GM12873 (cell line): Measurements from ENCODE around the gene ITGA11.

Experiments
- TF ChIP-seq, protein P1 (sequence below): IDR thresholded peaks from 2 replicates; pipeline ENCODE4 v1.5.1; 2012; ENCODE audit warnings: low read depth, mild to moderate bottlenecking, moderate library complexity, low read length, control low read depth; ENCODE audit not compliant: insufficient read depth; ENCODE audit errors: missing control alignments

ITGA11 gene

DNA sequence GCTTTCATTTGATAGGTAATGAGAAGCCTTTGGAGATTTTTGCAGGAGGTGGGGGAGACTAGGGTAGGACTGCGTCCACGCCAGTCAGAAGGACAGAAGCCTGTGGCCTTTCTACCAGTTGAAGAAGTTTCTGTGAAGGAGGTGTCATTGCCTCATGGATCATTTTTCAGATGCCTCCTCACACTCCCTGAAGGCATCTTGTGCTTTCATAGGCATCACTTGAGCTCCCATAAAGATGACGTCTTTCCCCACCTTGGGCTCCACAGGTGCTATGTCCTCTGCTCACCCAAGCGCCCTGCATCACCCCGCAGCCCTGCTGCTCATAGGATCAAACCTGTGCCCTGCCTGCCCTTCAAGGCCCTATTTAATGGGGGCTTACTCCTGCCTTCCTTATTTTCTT is 7.5 kb upstream of the ITGA11 start:
- TF ChIP-seq, protein P1, sequence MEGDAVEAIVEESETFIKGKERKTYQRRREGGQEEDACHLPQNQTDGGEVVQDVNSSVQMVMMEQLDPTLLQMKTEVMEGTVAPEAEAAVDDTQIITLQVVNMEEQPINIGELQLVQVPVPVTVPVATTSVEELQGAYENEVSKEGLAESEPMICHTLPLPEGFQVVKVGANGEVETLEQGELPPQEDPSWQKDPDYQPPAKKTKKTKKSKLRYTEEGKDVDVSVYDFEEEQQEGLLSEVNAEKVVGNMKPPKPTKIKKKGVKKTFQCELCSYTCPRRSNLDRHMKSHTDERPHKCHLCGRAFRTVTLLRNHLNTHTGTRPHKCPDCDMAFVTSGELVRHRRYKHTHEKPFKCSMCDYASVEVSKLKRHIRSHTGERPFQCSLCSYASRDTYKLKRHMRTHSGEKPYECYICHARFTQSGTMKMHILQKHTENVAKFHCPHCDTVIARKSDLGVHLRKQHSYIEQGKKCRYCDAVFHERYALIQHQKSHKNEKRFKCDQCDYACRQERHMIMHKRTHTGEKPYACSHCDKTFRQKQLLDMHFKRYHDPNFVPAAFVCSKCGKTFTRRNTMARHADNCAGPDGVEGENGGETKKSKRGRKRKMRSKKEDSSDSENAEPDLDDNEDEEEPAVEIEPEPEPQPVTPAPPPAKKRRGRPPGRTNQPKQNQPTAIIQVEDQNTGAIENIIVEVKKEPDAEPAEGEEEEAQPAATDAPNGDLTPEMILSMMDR, result no peak

DNA sequence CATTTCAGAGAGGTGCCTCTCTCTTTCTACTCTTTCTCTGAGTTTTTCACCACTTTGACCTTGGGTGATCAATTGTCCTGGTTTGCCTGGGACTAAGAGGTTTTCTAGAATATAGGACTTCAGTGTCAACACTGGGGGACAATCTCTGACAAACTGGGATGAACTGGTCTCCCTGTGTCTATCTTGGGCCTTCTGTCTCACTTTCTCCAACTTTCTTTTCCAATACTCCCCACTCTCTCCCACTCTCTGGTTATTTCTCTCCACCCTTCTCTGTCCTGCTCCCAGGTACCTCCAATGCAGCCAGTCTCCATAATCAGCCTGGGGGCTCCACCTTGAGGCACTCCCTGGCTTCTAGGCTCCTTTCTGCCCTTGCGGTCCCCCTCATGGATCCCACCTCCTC is 4.7 kb upstream of the ITGA11 start:
- TF ChIP-seq, protein P1, result no peak

DNA sequence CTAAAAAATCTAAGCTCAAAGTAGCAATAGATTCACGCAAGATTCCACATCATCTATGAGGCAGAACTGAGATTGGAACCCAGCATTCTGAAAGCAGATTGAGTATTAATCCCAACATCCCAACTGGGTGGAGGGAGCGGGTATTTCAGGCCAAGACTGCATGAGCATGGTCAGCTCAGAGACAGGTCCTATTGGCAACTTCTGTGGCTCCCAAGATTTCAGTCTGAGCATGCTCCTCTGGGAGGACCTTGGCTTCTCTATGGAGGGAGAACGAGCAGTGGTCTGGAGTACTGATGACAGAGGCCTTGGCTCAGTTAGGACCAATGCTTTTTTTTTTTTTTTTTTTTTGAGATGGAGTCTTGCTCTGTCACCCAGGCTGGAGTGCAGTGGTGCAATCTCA is 4.0 kb upstream of the ITGA11 start:
- TF ChIP-seq, protein P1, result no peak

DNA sequence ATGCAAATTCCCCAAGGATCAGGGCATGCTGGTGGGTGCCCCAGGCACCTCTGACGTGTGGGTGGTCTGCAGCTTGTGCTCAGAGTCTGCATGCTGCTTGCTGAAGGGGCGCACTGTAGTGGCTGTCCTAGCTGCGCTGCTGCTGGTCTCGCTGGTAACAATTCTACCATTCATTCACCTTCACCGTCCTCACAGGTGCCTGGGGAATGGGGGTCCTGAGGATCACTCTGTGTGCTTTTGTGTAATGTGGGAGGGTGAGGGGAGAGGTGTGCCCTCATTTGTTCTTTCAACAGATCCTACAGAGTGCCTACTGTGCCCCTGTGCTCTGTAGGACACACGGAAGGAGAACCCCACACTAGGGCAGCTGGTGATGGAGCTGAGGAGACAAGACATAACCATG is 2.1 kb upstream of the ITGA11 start:
- TF ChIP-seq, protein P1, result no peak

DNA sequence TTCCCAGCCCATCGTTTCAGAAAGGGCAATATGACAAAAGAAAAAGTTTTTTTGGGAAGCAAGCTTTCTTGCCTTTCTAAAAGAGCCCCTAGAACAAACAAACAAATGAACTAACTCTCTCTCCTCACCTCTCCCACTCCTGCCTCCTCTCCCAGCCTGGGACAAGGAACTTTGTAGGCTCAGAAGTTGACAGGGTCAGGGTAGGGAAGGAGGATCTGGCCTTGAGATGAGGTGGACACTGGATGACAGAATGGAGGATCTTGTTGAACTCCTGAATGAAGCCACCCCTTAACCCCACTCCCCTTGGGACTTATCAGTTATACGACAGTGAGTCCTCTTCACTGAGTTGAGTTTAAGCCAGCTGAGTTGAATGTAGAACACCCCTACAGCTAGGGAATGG is 1.6 kb upstream of the ITGA11 start:
- TF ChIP-seq, protein P1, result no peak

DNA sequence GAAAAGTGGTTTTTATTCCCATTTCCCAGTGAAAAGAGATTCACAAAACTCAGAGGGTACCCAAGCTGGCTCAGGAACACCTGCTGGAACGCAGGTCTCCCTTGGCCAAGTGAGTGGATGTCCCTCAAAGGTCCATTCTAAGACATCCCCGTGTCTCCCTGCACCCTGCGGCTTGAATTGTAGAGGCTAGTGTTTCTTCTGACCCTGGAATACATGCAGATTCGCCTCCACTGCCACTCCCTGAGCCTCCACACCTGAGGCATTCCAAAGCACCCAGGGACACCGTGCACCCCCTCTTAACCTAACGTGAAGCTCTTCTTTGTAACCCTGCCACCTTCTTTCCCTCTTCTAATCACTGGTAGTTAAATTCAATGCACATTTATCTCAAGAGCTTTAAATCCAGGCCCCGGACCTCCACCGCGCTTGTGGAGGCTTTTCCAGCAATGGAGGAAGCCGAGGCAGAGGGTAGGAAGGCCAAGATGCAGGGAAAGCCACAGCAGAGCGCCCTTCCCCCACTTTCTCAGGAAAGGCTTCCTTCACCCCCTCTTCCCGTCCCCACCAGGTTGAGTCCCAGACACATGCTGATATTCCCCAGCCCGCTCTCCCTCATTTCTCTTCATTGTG is 590 bp upstream of the ITGA11 start:
- TF ChIP-seq, protein P1, result no peak

DNA sequence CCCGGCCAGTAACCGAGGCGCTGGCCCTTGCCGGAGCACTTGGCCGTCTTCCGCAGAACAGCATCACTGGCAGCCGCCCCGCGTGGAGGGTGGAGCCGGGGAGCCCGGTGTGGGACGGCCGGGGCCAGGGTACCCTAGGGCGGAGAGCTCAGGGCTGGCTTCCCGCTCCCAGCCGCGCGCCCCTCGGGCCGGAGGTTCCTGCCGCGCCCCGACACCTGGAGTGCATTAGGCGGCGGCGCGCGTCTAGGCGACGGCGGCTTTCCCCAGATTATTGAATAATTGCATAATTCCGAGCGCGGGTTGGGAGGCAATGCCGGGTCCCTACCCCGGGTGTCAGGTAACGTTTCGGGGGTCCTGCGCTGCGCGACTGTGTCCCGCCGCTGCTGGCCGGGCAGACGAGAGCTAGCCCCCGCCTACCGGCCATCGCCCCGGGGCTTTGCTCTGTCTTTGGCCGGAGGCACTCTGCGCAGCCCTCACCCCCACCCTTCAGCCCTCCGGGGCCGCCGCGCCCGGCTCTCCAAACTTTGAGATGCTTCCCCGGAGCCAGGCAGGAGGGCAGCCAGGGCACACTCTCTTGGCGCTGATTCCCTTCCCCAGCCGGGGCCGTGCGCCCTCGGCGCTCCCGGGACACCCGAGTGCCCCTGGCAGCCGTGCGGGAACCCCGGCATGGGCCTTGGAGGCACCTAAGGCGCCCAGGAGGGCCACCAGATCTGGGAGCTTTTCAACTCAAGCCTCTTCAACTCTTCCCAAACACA is 749 bp downstream of the ITGA11 start:
- TF ChIP-seq, protein P1, result no peak
